AG04449 (cell line): ENCODE data around the gene RASL10B.

Experiments used
- CTCF ChIA-PET: fragments of 350-600 bp; formaldehyde crosslinking; extraction: SDS; loops from one replicate; lab custom pipeline; 2021; ENCODE audit warnings: antibody characterized with exemption; lab: Yijun Ruan, JAX
- POLR2A ChIA-PET: fragments of 400-600, 350-600 bp; formaldehyde crosslinking; extraction: SDS; loops from one replicate; lab custom pipeline; 2020; ENCODE audit warnings: antibody characterized with exemption, inconsistent platforms; lab: Yijun Ruan, JAX
- DNase-seq: peaks from one replicate; pipeline ENCODE4 v3.0.0-alpha.2; 2010; ENCODE audit warnings: low read depth, low spot score
- H3K4me3 ChIP-seq: 2 replicates; pipeline ENCODE4 v1.5.1; 2011; ENCODE audit warnings: low read depth, mild to moderate bottlenecking, control low read depth, low read length
- CTCF ChIP-seq: IDR thresholded peaks from one replicate; pipeline ENCODE4 v1.5.1; 2011; ENCODE audit warnings: mild to moderate bottlenecking, moderate library complexity, low read length, control low read depth, inconsistent platforms; ENCODE audit not compliant: insufficient read depth; ENCODE audit errors: missing control alignments

The RASL10B gene

GRCh38 chr17:35725058-35725457, 6.4 kb upstream of the RASL10B start:
- no peak overlapping the region for H3K4me3 ChIP-seq
- ChIA-PET CTCF (interaction anchor here (4.4 kb wide), 1 partner anchor 23 kb away, joined by 22 read pairs; no protein-coding TSS in a partner anchor), POLR2A (no interaction called here)
- no peak for TF ChIP-seq CTCF
- no peak for DNase-seq

DNA sequence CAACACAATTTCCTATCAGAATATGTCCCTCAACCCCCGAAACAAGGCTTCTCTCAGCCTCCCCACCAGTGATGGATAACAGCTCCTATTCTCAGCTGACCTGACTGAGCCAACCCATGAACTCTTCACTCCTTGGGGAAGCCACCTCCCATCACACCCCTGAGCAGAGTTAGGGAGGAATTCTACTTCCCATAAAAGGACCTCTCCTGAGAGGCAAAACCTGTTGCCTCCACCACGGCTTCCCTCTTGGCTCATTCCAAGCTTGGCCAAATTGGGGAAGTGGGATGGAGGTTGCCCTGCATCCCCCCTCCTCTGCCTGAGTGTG, 5.7 kb upstream of the RASL10B start:
- ChIA-PET CTCF (interaction anchor here (1.6 to 4.4 kb wide), 3 partner anchors 22 to 113 kb away, joined by 4 to 22 read pairs (median 14); no protein-coding TSS in a partner anchor), POLR2A (interaction anchor here (2.1 kb wide), 1 partner anchor 12 kb away, joined by 7 read pairs; no protein-coding TSS in a partner anchor)
- H3K4me3 ChIP-seq: no peak overlapping the region
- no peak for TF ChIP-seq CTCF
- no peak for DNase-seq

DNA sequence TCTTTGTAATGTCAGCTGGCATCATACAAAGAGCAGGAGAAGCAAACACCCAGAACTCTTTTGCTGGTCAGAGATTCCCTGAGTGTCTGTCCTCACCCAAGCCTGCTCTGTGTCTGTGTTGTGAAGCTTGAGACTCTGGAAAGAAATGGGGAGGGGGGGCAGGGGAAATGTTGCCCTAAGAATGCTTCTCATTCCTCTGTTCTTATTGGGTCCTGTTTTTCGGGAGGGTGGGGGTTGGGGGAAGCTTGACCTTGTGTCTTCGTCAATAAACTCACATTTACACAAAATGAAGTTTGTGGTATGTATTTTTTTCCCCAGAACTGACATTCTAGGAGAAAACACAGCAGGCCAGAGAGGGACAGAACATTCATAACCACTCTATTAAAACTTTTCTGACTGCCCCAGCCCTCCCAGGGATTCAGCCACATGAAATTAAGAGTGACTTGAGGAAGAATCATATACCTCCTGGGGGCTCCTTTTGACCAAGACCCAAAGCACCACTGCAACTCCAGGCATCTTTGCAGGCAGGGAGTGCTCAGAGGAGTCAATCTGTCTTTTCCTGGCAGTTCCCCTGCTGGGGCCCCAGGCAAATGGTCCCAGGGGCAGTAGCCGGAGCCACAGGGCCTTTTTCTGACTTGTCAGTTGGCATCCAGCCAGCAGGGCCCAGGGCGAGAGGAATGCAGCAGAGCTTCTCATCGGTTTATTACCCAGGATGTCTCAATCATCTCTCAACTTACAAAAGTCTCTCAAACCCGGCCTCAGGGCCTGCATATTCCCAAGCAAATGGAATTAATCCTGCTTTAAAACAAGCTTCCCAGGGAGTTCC, 5.1 kb upstream of the RASL10B start:
- DNase-seq: peak; percentile 85
- ChIA-PET POLR2A (interaction anchor here (1.0 to 2.1 kb wide), 3 partner anchors 13 to 82 kb away, joined by 3 to 7 read pairs (median 3); partner anchors contain the start of gene TAF15), CTCF (interaction anchor here (0.8 to 4.4 kb wide), 5 partner anchors 22 to 113 kb away, joined by 3 to 22 read pairs (median 4); no protein-coding TSS in a partner anchor)
- TF ChIP-seq CTCF: no peak
- H3K4me3 ChIP-seq: no peak overlapping the region

GRCh38 chr17:35726953-35727460, 4.4 kb upstream of the RASL10B start:
- TF ChIP-seq CTCF: no peak
- POLR2A ChIA-PET: interaction anchor here (1.0 to 2.1 kb wide), 3 partner anchors 13 to 82 kb away, joined by 3 to 7 read pairs (median 3); partner anchors contain the start of gene TAF15
- no peak for DNase-seq
- CTCF ChIA-PET: interaction anchor here (0.8 to 4.4 kb wide), 5 partner anchors 21 to 114 kb away, joined by 3 to 22 read pairs (median 4); no protein-coding TSS in a partner anchor
- no peak overlapping the region for H3K4me3 ChIP-seq

GRCh38 chr17:35727635-35728034, 3.8 kb upstream of the RASL10B start:
- POLR2A ChIA-PET: interaction anchor here (2.1 kb wide), 1 partner anchor 14 kb away, joined by 7 read pairs; no protein-coding TSS in a partner anchor
- DNase-seq: no peak
- TF ChIP-seq CTCF: no peak
- CTCF ChIA-PET: interaction anchor here (0.8 to 6.5 kb wide), 8 partner anchors 12 to 115 kb away, joined by 3 to 43 read pairs (median 6); no protein-coding TSS in a partner anchor
- H3K4me3 ChIP-seq: no peak overlapping the region

DNA sequence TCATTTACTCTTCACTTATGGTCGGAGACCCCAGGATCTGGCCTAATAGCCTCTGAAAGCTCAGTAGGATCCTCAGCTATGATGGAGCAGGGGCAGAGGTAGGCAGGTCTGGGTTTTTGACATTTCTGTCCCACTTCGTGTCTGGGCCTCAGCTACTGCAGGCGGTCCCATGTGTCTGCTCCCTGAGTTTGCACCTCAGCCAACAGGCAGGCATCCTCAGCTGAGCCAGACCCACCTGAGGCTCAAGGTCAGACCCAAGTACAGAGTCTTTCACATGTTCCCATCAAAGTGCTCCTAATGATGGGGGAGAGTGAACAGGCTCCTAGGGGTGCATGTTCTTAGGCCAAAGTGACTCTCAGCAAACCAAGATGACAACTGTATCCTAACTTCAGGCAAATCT, 2.9 kb upstream of the RASL10B start:
- ChIA-PET CTCF (interaction anchor here (1.2 to 6.5 kb wide), 5 partner anchors 11 to 115 kb away, joined by 3 to 43 read pairs (median 7); no protein-coding TSS in a partner anchor), POLR2A (no interaction called here)
- TF ChIP-seq CTCF: no peak
- no peak overlapping the region for H3K4me3 ChIP-seq
- DNase-seq: no peak
